A204.1 (cell line): ENCODE results near the gene CCND1.
"Not testable (repeated sequence)": the region's sequence is repeated elsewhere in the genome, so short reads cannot be mapped to it uniquely, and the experiment has no call there.

Experiments used
- FAIRE-seq: peaks from 2 replicates; lab custom pipeline; 2012; peaks lifted over from hg19 to GRCh38; lab: Jason Lieb, UNC

The CCND1 gene

GRCh38 chr11:69667619-69668604 is 27.0 kb downstream of the CCND1 start:
- FAIRE-seq, result no peak

DNA sequence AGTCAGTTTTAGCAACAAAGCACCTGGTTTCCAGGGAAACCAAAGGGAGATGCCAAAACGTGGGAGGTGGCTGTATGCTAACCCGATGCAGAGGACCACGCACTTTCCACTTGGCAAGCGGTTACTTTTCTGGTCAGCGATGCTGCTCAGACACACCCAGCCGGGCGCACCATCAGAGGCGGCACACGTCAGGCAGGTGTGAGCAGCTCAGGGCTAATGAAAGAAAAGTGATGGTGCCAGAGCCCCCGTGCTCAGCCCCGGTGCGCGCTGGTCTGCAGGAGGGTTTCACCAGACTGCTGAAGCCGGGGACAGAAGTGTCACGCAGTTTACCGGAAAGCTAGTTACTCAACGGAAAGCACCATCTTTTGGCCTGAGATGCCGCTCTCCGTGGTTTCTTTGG is 28.5 kb downstream of the CCND1 start:
- no peak for FAIRE-seq

- peak; percentile 11 for FAIRE-seq
Observed at GRCh38 chr11:69670158-69670845, 29.3 kb downstream of the CCND1 start.

DNA sequence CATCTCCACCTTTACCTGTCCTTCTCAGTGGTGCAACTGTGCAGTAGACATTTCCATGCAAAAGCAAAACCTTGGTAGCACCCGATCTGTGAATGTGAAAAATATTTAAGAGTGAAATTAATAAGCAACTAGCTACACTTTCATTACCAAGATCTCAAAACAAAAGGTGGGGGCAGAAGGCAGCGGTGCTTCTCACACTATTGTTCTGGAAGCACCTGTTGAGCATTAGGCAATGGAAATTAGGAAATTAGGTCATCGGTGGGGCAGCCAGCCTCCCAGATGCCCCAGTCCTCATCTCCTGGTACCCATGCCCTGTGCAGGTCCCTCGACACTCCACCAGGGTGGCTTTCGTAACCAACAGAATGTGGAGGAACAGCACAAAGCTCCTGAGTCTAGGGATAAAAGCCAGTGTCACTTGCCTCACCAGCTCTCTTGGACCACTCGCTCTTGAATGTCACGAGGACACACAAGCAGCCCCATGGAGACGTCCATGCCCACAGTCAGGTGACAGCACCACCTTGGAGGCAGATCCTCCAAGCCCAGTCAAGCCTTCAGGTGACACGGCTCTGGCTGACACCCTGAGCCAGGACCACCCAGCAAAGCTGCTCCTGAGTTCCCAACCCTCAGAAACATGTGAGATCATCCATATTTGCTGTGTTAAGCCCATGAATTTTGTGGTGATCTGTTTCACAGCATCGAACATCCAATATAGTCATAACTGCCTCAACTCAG is 30.9 kb downstream of the CCND1 start:
- no peak for FAIRE-seq

DNA sequence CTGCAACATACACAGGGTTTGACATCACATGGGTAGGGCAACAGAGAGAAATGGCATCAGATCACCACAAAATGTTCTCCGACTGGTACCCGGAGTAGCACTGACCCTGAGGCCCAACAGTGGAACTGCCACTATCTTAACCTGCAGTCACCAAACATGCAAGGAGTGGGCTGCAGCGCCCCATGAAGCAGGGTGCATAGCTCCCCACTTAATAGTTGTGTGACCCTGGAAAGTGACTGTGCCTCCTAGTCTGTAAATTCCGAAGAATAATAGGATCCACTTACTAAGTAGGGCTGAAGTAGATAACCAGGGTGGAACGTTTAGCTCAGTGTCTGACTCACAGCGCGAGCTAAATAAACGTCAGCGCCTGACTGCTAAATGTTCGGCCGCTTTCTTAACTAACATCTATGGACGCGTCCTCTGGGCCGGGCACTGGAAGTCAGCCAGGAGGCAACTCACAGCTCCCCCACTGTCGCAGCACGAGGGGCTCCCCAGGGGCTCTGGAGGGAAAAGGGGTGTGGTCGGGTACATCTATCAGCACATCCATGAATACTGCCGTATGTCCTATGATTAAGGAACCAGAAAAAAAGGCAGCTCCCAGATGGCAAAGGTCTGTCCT is 33.4 kb downstream of the CCND1 start:
- FAIRE-seq, result no peak

GRCh38 chr11:69674886-69675714 is 34.1 kb downstream of the CCND1 start, which contains the start of gene LTO1:
LTO1 (minus strand) TSS chr11:69675353; CDS start chr11:69675239, 114 bp downstream.
- FAIRE-seq, result peak; percentile 73

GRCh38 chr11:69677749-69678148 is 36.8 kb downstream of the CCND1 start:
- no peak for FAIRE-seq

GRCh38 chr11:69680688-69681087 is 39.7 kb downstream of the CCND1 start:
- no peak for FAIRE-seq

GRCh38 chr11:69682221-69682620 is 41.3 kb downstream of the CCND1 start:
- FAIRE-seq, result no peak

GRCh38 chr11:69682681-69683326 is 41.8 kb downstream of the CCND1 start:
- no peak for FAIRE-seq

DNA sequence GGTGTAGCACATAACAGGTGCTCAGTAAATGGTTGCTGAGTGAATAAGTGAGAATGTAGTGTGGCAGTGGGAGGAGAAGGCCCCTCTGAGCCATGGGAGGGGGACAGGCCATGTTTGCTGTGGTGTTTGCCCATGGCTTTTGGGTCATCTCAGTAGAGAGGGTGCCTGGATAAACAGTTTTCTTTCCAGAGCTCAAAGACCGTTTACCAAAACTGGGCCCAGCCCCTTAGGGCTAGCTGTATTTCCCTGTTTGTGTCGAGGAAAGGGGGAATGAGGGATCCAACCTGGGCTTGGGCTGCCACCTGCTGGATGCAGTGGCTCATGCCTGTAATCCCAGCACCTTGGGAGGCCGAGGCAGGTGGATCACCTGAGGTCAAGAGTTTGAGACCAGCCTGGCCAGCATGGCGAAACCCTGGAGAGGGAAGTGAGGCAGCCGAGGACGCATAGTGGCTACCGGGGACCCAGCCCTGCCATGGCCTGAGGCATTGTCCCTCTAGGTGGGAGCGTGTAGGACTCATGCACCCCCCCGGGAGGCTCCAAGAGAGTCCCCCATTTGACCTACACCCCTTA is 42.9 kb downstream of the CCND1 start:
- no peak for FAIRE-seq

DNA sequence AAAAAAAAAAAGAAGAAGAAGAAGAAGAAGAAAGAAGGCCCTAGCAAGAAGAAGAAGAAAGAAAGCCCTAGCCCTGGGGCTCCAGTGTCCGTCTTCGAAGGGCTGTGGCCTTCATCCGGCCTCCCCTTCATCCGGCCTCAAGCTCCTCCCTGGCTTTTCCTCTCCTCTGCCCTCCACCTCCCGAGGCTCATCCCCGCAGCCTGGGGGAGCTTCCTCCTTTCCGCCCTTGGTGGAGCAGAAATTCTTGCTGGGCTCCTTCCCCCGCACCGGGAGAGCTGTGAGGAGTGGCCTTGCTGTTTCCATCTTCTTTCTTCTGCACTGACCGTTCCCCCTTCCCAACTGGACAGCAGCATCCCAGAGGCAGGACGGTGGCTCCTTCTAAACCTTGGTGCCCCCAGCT is 43.7 kb downstream of the CCND1 start:
- FAIRE-seq, result no peak

- no peak for FAIRE-seq
Observed at GRCh38 chr11:69685348-69685747, 44.4 kb downstream of the CCND1 start.

DNA sequence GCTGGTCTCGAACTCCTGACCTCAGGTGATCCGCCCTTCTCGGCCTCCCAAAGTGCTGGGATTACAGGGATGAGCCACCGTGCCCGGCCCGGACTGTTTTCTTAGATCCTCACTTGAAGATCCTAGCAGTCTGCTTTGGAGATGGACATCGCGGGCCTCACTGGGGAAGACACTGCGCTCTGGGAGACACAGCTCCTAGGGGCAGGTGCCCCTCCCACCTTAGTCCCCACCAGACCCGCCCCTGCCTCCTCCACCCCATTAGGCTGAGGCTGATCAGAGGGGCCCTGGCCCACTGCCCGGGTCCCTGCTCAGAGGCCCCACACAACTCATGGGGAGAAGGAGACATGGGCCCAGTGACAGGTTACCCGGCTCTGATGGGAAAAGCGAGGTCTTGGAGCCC is 45.5 kb downstream of the CCND1 start:
- no peak for FAIRE-seq

DNA sequence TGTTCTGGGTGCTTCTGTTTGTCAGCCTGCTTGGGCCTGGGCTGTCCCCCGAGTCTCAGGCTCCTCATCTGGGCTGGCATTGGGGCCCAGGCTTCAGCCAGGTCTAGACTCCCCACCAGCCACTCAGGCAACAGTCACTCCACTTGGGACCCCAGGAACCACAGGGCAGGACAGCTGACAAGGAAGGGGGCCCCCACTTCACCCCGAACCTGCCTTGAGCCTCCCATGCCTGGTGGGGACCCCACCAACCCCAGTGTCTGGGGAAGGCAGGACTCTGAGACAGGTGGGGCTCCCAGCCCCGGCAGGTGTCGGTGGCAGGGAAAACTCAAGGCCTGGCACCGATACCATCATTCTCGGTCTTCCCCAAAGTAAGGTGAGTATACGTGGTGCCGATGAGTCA is 45.9 kb downstream of the CCND1 start:
- FAIRE-seq, result no peak

GRCh38 chr11:69687969-69688771 is 47.2 kb downstream of the CCND1 start:
- not testable (repeated sequence) for FAIRE-seq

DNA sequence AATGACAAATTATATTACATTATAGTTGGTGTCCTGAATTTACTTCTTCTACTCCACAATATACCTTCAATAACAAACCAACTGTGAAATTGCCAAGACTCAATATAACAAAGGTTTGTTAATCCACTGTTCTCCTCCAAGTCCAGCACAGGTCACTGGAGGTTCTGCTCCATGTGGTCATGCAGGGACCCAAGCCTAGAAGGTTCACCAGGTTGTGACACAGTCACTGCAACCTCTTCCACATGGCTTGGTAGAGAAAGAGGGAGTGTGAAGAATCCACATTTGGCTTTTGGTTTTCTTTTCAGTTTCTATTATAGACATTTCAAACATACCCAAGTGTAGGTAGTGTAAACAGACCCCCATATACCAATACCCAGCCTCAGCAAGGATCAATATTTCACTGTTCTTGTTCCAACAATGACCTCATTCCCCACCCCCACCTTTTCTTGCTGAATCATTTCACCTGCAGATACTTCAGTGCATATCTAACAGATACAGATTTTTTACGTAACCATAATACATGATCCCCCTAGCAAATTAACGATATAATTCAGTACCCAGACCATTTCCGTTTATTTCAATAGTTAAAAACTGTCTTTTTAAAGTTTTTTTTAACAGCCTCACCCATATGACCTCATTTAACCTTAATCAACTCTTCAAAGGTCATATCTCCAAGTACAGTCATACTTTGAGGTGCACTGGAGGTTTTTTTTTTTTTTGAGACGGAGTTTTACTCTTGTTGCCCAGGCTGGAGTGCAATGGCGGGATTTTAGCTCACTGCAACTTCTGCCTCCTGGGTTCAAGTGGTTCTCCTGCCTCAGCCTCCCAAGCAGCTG is 48.7 kb downstream of the CCND1 start:
- FAIRE-seq, result no peak

- FAIRE-seq, result no peak
Observed at GRCh38 chr11:69691463-69691862, 50.5 kb downstream of the CCND1 start.

- FAIRE-seq, result no peak
Observed at GRCh38 chr11:69692422-69692821, 51.5 kb downstream of the CCND1 start.
